NCI-H187 (cell line): ENCODE data around the gene DDR2.

Experiments
- DNase-seq, 2 experiments: peaks; one replicate each; lab custom pipeline; 2025; lab: John Stamatoyannopoulos, UW

The DDR2 gene

GRCh38 chr1:162629651-162630050 lies 2.6 kb upstream of the DDR2 start:
- DNase-seq, result no peak

DNA sequence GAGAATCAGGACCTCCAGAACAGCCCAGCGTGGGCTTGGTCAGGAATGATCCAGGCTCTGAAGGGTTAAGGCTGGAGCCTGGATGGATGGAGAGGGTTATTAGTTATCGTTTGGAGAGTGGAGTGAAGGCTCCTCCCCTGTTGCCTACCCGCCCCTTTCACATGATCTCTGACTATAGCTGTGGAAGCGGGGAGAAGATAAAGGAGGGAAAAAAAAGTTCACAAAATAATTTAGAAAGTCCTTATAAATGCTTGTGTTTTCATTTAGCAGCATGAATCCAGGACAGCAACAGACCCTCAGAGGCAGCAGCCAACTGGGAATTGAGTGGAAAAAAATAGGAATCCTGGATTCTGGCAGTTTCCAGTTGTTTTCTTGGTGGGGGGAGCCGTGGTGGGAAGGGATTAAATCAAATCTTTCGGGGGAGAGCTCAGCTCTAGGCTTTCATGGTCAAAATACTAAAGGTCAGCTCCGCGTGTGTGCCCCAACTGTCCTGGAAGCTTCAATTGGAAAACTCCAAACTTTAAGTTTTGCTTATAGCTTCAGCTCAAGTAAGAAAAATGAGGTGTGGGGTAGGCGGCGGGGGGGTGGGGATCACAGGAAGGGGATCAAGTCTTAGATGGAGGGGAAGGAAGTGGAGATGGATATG lies 595 bp upstream of the DDR2 start:
- no peak for DNase-seq

GRCh38 chr1:162632698-162633080 lies 425 bp downstream of the DDR2 start:
- DNase-seq, result no peak

- no peak for DNase-seq
These were observed 958 bp downstream of the DDR2 start for GRCh38 chr1:162633081-162633762.

- DNase-seq, result no peak
These were observed 3.2 kb downstream of the DDR2 start for GRCh38 chr1:162635418-162635817.

DNA sequence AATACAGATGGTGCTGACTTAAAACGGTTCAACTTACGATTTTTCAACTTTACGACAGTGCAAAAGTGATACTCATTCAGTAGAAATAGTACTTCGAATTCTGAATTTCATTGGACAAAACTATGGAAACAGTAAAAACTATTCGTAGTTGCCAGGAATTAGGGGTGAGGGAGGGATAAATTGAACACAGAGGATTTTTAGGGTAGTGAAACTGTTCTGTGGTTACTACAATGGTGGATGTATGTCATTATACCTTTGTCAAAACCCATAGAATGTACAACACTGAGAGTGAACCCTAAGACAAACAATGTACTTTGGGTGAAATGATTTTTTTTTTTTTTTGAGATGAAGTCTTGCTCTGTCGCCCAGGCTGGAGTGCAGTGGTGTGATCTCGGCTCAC lies 7.5 kb downstream of the DDR2 start:
- DNase-seq, result no peak

GRCh38 chr1:162641114-162641513 lies 8.8 kb downstream of the DDR2 start:
- DNase-seq, result no peak

DNA sequence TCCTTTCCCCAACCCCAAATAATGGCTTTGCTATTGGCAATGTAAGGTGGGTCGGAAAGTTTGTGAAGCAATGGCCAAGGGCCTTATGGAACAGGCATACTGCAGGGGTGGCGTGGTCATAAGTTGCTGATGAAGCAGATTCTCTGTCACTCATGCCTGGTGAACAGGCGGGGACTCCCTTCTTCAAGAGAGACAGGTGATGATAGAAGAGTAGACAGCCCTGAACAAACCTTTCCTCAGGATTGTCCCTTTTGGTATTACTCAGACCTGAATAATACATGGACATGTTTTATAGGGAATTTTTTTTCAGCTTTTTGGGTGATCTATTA lies 12.7 kb downstream of the DDR2 start:
- no peak for DNase-seq

GRCh38 chr1:162645666-162646065 lies 13.4 kb downstream of the DDR2 start:
- no peak for DNase-seq

DNA sequence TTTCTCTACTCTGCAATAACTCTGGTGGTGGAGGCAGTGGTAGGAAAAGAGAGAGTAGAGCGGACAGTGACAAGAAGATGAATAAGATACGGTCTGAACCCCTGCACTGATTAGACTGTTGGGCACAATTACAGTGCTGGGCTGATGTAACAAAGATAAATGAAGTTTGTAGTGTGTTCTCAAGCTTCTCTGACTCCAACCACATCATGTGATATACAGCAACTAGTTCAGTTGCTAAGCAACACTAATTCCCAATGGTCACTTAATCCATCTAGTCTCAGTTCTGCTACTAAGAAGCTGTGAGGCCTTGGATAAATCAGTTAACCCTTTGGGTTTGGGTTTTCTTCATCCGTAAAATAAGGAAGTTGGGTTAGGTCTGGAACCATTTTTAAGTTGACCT lies 17.3 kb downstream of the DDR2 start:
- no peak for DNase-seq

GRCh38 chr1:162654915-162655620 lies 22.8 kb downstream of the DDR2 start:
- no peak for DNase-seq

- no peak for DNase-seq
These were observed 24.0 kb downstream of the DDR2 start for GRCh38 chr1:162656266-162656665.

- DNase-seq, result no peak
These were observed 28.3 kb downstream of the DDR2 start for GRCh38 chr1:162660574-162660973.

- no peak for DNase-seq
These were observed 29.1 kb downstream of the DDR2 start for GRCh38 chr1:162661336-162661735.

DNA sequence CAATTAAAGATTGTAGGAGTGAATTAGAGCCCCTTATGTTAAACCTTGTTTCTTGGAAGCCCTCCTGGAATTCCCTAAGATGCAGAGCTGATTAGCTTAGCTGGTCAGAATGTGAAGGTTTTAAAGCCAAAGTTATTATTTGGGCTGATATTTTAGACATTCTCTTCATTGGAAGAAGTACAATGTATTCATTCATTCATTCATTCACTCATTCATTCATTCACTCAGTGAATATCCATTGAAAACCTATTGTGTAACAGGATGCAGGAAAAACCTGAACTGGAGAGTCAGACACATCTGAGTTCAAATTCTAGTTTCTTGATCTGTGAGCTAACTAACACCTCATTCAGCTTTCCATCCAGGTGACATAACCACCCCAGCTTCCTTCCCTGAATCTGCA lies 29.7 kb downstream of the DDR2 start:
- no peak for DNase-seq

DNA sequence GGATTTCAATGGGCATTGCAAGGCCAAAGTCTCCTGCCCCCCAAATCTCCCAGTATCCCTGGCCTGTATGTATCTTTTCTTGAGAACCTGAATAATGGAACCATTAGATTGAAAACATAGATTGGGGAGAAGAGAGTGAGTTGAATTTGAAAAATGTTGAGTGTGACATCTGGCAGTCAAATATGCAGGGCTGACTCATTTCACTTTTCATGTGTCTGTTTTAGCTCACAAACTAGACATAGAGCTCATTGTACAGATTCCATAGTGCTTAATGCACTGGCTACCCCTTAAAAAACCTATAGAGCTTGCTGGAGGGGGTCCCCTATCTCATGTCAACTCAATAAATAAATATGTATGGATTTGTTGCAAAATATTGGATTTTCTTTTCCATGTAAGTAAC lies 30.8 kb downstream of the DDR2 start:
- no peak for DNase-seq

DNA sequence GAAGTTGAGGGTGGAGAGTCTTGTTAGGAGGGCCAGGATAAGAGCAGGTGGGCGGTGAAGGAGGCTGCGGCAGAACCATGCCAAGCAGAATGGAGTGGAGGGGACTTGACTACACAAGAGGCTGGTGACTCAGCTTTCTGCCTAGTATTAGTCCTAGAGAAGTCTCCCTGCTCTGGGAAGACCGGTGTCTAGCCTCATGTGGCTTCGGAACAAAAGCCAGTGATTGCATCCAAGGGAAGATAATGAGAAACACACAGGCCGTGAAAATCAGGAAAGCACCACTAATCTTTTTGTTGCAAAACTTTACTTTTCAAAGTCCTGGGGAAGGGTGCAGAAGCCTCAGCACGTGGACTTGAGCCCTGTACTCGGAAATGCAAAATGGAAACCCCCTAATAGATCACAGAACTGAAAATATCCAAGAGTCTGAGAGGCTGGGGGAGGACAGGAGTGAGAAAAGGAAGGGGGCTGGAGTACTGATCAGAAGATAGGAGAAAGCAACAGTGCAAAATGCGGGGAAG lies 31.4 kb downstream of the DDR2 start:
- DNase-seq, result no peak

- no peak for DNase-seq
These were observed 33.9 kb downstream of the DDR2 start for GRCh38 chr1:162666006-162666645.

GRCh38 chr1:162667381-162668080 lies 35.3 kb downstream of the DDR2 start:
- DNase-seq, result no peak

DNA sequence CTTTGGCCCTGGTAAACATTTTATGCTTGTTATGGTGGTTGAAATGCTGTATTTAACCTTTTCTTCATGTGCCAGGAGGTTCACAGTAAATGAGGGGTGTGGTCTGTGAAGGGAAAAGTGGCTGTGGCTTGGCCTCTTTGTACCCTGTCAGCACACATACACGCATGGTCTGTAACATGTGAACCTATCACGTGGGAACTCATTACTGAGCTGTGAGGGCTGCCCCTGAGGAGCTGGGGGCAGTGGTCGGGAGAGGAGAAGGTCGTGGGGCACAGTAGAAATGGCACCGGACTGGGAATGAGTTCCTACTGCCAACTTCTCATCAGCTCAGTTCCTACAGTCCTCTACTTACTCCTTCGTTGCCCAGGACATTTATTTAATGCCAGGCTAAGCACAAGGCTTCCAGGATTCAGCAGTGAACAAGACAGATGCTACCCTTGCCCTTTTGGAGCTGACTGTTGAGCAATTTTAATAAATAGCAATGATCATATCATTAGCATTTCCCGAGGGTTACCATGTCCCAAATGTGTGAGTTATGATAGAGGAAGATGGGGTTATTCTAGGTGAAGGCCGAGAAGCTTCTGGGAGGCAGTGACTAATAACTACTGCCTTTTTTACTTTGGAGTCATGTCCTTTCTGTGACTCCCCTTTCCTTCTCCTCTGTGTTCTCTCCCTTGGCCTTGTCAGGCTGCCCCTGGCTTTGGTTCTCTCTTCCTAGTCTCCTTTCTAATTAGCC lies 38.8 kb downstream of the DDR2 start:
- DNase-seq, result no peak

- DNase-seq, result no peak
These were observed 39.6 kb downstream of the DDR2 start for GRCh38 chr1:162671664-162672410.
